Measurements from ENCODE around the gene CWH43.
A peak's percentile ranks its signal among the peaks of the same experiment; 100 is the strongest.
"Not testable (repeated sequence)": the region's sequence is repeated elsewhere in the genome, so short reads cannot be mapped to it uniquely, and the experiment has no call there.

CWH43 gene

DNA sequence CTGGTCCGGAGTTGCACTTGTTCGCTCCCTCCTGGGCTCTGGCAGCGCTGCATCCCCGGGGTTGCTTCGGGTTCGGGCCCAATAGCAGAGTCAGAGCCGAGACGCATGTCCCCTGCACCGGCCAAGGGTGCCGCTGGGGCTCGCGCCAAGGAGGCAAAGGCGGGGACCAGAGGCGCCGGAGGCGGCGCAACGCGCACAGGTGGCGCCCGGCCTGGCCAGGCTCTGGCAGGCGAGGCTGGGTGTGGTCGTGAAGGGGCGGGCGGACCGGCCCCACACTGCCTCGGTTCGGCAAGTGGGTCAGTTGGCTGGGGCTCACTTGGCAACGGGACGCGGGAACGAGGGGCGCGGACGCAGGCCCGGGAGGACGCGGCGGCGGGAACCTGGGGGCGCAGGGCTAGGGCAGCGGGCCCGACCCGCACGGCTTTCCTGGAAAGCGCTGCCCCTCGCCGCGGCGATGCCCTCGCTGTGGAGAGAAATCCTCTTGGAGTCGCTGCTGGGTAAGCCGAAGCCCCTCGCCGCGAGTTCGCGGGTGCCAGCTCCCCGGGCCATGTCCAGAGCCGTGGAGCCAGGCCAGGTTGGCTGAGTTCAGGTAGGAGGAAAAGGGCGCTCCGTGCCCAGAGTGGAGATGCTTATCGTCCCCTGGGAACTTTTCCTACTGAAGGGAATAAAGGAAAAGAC lies at the start of gene CWH43:
TSS of gene CWH43 (plus strand) at position 300 of the 678 bp plus-strand sequence. CDS start at position 455, 155 bp downstream.
- no peak for DNase-seq (ENCODE audit: low read depth)

DNA sequence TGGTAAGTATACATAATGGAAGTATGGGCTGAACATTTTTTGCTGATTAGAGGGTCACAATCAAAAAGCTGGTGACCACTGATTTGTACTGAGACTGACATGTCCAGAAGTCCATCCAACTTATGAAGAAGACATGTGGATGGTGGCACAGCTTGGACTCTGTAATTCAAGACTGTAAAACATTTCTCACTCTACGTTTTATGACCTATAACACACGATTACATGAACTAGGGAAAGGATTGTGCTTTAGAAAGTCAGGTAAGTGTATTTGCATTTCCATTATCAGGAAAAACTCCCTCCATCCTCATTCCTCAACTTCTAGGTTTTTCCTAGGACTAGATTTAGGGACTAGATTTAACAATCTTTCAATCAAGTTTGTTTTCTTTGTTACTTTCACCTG lies 49.0 kb upstream of the CWH43 start:
- DNase-seq (ENCODE audit: low read depth): no peak

DNA sequence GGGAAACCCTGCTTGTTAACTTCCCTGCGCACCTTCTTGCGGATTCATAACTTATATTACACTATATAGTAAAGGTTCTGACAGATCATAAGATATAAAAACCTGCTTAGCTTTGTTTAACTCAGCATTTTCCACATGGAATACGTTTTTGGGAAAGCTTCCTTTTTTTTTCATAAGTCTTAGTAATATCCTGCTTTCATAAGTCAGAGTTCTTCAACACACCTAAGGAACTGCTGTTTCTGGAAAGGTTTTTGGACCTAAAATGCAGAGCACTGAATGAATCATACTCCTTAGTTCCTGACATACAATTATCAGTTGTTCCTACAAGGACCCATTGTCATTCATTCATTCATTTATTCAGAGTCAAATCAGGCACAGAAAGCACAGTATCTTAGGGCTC lies 47.2 kb upstream of the CWH43 start:
- no peak for DNase-seq (ENCODE audit: low read depth)

DNA sequence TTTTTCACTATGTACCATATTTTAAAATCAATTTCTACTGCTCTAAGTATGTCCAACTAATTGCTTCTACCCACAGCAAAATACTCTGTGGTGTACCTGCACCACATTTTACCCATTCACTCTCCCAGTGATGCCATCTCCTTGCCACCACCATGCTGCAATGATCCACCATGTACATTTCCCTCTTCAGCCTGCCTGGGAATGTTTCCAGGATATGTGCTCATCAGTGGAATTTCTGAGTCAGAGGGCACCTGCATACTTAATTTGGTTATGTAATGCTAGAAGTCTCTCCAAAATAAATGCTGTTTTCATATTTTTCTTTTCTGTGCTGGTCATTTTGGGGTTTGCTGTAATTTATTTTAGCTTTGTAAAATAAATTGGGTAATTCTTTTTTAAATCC lies 46.3 kb upstream of the CWH43 start:
- no peak for DNase-seq (ENCODE audit: low read depth)

DNA sequence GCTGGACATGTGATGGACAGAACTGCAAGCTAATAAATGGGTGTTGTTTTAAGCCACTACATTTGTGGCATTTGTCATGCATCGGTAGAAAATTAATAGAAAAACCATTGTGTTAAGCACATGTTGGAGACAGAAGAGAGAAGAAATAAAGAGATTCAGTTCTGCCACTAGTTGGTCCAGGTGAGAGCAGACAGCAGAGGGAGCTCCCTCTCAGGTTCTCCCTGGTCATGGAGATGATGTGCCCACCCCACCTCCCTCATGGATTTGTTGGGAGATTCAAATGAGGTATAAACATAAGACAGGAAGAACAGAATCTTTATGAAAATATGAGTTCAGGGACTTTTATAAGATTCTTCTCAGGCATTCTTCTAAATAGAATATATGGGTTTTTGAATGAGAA lies 42.7 kb upstream of the CWH43 start:
- DNase-seq (ENCODE audit: low read depth): no peak

DNA sequence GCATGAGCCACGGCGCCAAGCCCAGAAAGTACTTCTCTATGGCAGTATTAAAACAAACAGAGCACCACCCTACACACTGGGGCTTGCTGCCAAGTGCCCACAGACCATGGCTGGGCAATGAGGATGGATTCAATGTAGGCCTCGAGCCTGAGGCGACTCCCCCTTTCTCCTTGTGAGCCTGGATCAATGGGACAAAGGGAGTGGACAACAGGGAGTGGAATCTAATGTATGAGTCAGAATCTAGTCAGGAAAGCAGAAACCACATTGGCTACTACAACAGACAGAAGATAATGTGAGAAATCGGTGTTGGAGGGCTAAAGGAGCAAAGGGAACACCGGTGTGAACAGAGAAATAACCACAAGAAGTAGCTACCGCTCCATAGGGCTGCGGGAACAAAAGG lies 41.8 kb upstream of the CWH43 start:
- no peak for DNase-seq (ENCODE audit: low read depth)

DNA sequence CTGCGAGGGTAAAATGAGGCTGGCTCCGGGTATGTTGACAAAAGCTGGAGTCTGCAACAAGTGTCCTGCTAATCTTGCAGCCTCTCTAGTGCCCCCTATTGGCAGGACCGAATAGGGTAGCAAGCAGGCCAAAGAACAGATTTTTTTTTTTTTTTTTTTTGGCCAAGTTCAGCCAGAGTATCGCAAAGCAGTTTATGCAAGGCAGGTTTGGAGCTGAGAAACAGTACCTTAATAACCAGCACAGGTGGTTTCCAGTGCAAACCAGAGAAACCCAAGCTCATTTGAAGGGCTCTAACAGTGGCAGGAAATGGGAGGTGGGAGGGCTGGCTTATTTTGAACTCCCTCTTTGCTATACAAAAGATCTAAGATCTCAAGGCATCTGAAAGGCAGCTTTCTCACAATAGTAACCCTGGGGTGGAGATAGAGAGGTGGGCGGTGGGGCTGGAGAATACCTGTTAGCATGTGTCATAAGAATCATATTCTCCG lies 41.3 kb upstream of the CWH43 start:
- DNase-seq (ENCODE audit: low read depth): no peak

DNA sequence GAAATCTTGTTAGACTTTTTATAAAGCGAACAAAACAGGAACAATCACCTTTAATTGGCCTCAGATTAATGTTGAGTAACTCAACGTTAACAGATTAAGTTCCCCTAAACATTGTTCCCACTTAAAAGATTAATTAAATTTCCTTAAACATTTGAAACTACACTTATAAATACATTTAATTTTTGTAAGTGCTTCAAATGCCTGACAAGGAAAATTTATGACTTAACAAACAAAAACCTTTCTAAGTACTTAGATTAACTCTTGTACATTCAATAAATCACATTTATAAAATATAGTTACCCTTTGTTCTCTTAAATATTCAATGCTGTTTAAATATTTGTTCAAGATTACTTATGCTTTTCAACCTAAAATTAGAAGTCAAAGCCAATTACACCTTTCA lies 40.1 kb upstream of the CWH43 start:
- no peak for DNase-seq (ENCODE audit: low read depth)

DNA sequence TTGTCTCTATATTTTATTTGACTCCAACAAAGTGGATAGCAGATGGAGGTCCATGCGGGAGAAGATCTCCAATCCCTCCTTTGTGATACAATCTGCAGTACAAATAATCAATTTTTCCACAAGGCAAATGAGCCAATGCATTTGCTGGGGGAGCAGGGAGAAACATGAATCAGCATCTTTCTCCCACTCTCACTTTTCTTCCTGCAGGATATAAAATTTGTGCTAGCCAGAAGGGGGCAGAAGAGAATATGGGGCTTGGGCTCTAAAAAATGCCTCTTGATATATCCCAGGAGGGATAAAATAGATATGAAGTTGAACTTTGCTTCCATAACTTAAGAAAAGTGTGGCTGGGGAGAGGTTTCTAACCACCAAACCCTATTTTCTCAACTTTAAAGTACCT lies 38.3 kb upstream of the CWH43 start:
- no peak for DNase-seq (ENCODE audit: low read depth)

DNA sequence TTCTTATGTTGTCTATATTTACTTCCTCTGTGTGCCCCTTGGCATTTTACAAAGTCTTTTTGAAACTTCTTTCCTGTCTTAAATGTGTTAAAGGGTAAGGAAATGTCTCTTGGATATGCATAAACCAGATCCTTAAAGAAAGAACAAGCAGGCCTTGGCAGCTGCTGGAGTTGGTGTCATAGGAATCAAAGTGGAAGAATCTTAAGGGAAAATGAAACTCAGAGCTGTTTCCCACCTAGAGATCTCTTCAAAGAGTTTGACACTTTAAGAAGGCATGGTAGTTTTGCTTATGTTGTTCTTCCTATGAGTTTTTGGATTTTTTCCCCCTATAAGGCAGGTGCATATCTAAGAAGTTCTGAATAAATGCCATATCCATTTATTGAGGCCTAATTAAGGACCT lies 37.0 kb upstream of the CWH43 start:
- no peak for DNase-seq (ENCODE audit: low read depth)

DNA sequence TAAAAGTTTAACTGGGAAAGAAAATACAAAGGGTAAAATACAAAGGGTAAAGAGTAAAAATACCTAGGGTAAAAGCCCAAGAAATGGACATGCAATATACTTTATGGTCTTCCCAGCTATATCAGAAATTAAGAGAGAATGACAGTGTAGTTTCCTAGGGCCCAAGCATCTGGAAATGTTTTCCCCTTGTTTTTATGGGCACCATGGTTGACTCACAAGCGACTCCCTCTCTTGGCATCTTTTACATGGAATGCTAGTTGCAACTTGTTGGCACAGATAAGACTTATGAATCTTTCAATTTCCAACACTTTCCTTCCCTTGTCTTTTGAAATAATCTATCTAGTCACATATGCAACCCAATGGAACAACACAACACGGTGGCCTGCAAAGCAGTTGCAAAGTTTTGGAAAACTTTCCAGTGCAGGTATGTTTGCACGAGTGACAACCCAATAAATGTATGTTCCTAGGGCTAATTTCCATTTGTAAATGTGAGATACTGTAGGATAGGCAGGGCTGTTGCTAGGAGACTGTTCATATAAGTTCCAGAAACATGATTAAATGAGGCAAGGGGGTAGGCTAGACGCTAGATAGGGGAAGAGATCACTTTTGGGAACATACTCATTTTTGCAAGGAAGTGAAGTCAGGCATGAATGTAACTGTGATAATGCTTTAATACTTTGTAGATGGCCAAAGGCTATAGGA lies 36.4 kb upstream of the CWH43 start:
- no peak for DNase-seq (ENCODE audit: low read depth)

DNA sequence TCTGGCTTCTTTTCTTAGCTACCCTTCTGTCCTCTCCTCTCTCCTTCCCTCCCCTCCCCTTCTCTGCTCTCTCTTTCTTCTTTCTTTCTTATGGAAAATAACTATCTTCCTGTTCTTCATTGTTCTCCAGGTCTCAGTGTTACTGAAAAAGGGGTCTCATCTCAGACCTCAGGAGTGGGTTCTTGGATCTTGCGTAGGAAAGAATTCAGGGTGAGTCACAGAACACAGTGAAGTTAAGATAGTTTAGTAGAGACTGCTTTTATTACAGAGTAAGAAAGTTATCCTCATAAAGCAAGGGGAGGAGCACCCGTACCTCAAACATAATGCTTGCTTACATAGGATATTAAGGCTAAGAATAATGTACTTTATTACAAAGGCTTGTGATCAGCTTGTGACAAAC lies 31.8 kb upstream of the CWH43 start:
- DNase-seq (ENCODE audit: low read depth): no peak

DNA sequence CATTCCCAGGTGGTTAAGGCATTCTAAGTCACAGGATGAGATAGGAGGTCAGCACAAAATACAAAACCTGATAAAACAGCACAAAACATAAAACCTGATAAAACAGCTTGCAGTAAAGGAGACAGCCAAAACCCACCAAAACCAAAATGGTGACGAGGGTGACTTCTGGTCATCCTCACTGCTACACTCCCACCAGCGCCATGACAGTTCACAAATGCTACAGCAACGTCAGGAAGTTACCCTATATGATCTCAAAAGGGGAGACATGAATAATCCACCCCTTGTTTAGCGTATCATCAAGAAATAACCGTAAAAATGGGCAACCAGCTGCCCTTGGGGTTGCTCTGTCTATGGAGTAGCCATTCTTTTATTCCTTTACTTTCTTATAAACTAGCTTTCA lies 28.7 kb upstream of the CWH43 start:
- DNase-seq (ENCODE audit: low read depth): not testable (repeated sequence)

DNA sequence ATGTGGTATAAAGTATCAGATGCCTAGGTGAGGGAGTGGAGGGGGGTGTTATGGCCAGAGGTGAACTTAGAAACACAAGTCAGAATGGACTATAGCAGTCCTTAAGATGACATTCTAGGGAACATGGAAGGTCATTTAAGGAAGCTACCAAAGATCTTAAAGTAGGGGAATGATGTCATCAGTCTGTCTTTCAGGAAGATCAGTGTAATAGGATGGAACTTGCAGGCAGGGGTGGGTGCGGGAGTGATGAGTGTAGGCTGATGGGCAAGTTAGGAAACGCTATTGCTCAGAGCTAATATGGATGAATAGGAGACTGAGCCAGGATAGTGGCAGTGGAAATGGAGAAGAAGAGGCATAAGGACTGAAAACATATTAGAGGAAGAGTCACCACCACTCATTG lies 27.5 kb upstream of the CWH43 start:
- DNase-seq (ENCODE audit: low read depth): no peak

DNA sequence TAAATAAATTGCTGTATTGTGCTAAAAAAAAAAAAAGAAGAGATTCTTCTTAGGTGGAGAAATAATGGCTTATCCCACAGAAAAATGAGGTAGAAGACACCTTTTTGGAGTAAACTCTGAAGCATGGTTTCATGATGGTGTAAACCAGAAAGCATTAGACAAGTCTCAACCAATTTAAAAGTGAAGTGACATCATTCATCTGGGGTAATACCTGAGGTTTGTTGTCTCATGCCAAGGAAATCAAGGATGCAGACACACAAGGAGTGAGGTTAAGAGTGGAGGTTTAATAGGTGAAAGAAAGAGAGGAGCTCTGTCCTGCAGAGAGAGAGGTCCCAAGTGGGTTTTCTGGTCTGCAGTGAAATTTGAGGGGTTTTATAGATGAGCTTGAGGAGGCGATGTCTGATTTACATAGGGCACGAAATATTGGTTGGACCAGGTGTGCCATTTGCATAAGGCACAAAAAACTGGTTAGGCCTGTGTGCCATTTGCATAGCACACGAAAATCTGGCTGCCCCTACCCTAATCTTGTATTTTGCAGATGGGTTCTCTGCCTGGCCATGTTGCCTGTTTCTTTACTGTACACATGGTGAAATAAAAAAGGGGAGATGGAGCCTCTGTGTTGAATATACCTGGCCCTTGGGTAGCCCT lies 25.0 kb upstream of the CWH43 start:
- DNase-seq (ENCODE audit: low read depth): no peak

DNA sequence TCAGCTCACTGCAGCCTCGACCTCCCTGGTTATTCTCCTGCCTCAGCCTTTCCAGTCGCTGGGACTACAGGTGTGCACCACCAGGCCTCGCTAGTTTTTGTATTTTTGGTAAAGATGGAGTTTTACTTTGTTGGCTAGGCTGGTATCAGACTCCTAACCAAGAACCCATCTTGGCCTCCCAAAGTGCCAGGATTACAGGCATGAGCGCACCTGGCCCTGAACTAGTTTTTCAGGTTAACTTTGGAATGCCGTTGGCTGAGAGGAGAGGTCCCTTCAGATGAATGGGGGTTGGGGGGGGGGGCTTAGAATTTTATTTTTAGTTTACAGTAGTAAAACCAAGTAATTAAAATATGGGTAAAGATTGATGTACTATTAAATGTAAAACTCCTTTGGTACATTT lies 23.4 kb upstream of the CWH43 start:
- no peak for DNase-seq (ENCODE audit: low read depth)

DNA sequence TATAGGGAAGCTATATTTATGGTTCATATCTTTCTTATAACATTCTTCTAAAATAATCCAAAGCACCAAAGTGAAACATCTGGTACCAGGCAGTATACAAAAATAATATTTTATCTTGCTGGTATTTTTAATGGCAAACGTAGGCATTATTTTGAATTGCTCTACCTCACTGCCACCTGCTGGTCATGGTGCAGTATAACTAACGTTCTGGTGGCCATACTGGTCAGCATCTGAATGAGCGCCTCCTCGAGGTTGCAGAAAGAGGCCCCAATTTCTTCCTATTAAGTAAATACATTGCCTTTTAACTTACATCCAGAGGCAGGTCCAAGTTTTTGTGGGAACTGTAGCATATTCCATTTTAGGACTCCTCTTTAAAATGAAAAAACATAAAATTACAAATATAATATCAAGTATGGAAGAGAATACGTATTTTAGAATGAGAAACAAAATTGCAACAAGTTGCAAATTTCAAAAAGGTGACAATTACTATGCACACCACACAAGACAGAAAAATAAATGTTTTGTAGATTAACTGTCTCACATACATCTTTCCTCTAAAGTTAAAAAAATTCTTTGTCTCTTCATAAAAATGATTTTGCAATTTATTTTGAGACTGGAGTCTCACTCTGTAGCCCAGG lies 22.9 kb upstream of the CWH43 start:
- peak; percentile 51 for DNase-seq (ENCODE audit: low read depth)

DNA sequence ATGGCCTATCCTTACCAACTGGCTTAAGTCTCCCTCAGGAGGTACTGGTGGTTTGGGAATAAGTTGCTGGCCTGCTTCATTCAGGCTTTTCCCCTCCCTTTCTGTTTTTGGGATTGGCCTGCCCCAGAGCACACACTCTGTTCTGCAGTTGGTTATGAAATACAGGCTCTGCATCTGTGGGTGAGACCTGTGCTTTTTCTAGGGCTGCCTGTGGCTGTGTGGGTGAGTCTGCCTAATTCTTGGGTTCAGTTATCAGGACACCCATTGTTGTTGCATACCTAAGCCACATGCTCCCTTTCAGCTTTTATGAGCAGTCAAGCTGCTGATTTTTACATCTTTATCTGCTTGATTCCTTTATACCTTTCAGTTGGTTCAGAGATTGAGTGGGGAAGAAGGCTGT lies 19.0 kb upstream of the CWH43 start:
- no peak for DNase-seq (ENCODE audit: low read depth)

DNA sequence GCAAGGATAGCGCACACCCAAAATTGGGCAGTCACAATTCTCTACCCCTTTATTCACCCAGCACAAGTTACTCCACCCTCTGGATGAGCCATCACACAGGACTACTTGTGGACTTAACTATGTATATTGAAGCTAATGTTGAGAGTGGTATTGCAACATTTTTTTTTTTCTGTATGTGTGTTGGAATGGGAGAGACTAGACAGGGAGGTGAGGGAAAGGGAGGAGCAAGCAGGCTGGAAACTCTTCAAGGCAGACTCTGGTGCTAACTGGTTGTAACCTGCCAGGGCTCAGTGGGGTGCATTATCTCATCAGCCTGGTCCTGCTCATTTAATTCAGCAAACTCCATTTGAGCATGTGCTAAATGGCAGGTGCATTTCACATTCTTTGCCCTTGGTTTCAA lies 18.4 kb upstream of the CWH43 start:
- no peak for DNase-seq (ENCODE audit: low read depth)

DNA sequence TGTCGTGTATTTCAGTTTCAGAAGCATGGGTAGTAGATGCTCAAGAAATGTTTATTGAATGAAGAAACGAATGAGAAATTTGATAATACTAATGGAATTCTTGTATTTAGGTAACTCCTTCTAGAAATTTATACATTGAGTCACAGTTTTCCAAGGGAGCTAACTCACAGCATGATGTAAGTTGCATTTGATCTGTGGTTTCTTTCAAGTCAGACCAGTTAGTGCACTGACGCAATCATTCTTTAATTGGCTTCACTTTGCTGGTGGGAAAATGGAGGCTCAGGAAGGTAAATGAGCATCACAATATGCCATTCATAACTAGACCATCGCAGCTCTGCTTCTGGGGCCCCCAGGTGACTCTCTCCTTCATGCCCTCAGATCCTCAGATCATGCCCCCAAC lies 17.3 kb upstream of the CWH43 start:
- DNase-seq (ENCODE audit: low read depth): no peak

DNA sequence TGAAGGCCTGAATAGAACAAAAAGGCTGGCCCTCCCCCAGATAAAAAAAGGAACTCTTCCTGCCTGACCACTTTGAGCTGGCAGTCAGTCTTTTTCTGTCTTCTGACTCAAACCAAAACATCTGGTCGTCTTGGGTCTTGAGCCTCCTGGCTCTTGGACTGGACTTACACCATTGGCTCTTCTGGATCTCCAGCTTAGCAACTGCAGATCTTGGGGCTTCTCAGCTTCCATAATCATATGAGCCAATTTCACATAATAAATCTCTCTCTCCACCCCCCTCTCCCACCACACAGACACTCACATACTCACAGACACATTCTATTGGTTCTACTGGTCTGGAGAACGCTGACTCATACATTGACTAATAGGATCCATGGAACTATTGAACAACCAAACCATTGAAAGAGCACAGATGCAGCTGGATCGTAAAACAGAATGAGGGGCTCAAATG lies 15.6 kb upstream of the CWH43 start:
- DNase-seq (ENCODE audit: low read depth): no peak

DNA sequence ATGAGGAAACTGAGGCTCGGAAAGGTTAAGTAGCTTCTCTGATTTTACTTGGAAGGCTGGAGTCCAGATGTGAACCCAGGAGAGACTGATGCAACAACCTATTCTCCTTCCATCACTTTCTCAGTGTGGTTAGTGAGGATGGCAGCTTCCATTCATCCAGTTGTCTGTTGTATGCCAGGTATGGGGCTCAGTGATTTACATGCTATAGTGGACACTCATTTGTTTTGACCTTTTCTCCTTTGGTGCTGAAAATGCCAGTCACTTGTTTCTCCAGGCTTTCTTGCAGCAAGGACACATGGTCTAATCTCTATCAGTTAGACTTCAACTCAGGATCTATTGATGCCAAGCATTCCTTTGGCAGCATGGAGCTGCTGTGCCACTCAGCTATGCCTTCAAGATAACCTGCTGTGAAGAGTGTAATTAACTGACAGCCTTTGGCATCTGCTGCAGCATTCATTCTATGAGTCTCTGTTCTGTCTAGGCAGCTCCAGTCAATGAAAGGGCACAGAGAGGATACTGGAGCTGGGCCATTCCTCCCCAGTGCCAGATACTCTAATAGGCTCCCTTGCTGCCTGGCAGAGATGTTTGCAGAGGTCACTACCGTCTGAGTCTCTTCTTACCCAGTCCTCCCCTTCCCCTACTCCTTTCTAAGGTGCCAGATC lies 11.0 kb upstream of the CWH43 start:
- no peak for DNase-seq (ENCODE audit: low read depth)

Data from activated T-helper 1 cell treated with Interleukin-2 at 50 U/mL for 16 hours (primary cell).